ENCODE measurements around the gene FBXO40. TPM values are rescaled to one million over a fixed set of nuclear protein-coding genes. Genes with fewer than 3 reads are reported as not detected.
A peak's percentile ranks its signal among the peaks of the same experiment; 100 is the strongest.

FBXO40 gene
- total and polyA plus RNA-seq, 9 of the 15 experiments (the other 6 are each of a cell fraction or from before 2014, with no cell fraction given) = 0.01 to 0.05 (median 0.04) TPM; not detected in 3

DNA sequence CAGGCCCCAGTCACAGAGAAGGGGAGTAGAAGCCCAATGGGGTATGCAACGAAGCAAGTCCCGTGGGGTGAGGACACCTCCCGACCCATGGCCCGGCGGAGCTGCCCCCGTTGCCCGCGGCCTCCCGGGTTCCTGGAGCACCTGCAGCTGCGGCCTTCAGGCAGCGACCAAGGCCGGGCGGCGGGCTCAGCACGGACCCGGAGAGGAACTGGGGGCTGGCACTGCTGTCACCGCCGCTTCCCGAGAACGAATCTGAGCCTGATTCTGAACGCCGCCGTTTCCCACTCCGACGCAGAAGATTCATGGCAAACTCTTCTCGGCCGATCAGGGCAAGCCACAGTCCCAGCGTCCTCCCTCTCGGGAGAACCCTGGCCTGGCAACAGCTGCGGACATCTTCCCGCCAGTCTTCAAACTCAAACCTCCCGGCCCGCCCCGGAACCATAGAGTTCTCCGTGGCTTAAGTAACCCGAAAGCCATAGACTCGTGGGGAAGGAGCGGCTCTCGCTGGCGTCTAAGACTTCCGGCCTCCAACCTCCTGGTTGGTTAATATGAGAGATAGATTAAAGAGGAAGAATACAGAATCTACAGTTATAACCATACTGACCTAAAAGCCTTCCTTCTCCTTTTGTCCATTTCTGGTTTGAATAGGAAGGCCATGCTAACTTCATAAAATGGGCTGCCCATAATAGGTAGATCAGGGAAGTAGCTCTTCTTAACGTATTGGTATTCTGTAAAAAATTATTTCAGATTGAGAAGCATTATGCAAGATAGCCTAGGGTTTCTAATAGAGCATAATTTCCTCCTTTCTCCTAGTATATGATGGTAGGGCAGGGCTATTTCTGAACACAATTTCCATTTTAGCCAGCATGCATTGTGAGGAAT lies 47.4 kb upstream of the FBXO40 start, which contains the start of gene POLQ (continued):
- peak; percentile 35; the same call in 1 of the 2 replicates for TF ChIP-seq MAX (CRISPR knock-in tag; IDR thresholded peaks at IDR 0.05)
- no peak for TF ChIP-seq RBM15 (IDR thresholded peaks at IDR 0.05; ENCODE audit: insufficient read depth, low read length)
- TF ChIP-seq RNF2 (IDR thresholded peaks at IDR 0.05) = no peak
- no peak for TF ChIP-seq HDAC8 (tag; IDR thresholded peaks at IDR 0.05)
- peak; percentile 67 for TF ChIP-seq KDM5B (IDR thresholded peaks at IDR 0.05; ENCODE audit: insufficient replicate concordance, low read depth, low read length)
- TF ChIP-seq PRPF4 (IDR thresholded peaks at IDR 0.05; ENCODE audit: insufficient read depth, low read depth, low read length, poor library complexity, severe bottlenecking) = no peak
- no peak for TF ChIP-seq PHB2 (IDR thresholded peaks at IDR 0.05; ENCODE audit: low read depth)
- TF ChIP-seq E2F1 (CRISPR knock-in tag; IDR thresholded peaks at IDR 0.05) = no peak
- TF ChIP-seq NFRKB (IDR thresholded peaks at IDR 0.05; ENCODE audit: low read depth) = no peak
- TF ChIP-seq HNRNPH1 (optimal IDR thresholded peaks at IDR 0.05; ENCODE audit: low read depth, low read length) = no peak
- TF ChIP-seq ZNF347 (CRISPR knock-in tag; IDR thresholded peaks at IDR 0.05; ENCODE audit: low read depth) = no peak
- TF ChIP-seq SREBF1 (IDR thresholded peaks at IDR 0.05; ENCODE audit: borderline replicate concordance, low read depth, low read length) = no peak
- no peak for TF ChIP-seq SREBF2 (CRISPR knock-in tag; IDR thresholded peaks at IDR 0.05)
- TF ChIP-seq, protein P1, sequence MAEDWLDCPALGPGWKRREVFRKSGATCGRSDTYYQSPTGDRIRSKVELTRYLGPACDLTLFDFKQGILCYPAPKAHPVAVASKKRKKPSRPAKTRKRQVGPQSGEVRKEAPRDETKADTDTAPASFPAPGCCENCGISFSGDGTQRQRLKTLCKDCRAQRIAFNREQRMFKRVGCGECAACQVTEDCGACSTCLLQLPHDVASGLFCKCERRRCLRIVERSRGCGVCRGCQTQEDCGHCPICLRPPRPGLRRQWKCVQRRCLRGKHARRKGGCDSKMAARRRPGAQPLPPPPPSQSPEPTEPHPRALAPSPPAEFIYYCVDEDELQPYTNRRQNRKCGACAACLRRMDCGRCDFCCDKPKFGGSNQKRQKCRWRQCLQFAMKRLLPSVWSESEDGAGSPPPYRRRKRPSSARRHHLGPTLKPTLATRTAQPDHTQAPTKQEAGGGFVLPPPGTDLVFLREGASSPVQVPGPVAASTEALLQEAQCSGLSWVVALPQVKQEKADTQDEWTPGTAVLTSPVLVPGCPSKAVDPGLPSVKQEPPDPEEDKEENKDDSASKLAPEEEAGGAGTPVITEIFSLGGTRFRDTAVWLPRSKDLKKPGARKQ (CRISPR knock-in tag; IDR thresholded peaks at IDR 0.05) = no peak
- no peak for TF ChIP-seq KLF1 (tag; IDR thresholded peaks at IDR 0.05)
- TF ChIP-seq SAFB (IDR thresholded peaks at IDR 0.05; ENCODE audit: borderline replicate concordance, low read depth, low read length) = no peak
- TF ChIP-seq TRIM28 (IDR thresholded peaks at IDR 0.05) = no peak
- TF ChIP-seq KAT8 (IDR thresholded peaks at IDR 0.05; ENCODE audit: low read depth) = no peak
- TF ChIP-seq ZNF507 (tag; conservative IDR thresholded peaks at IDR 0.05) = no peak
- no peak for TF ChIP-seq MBD2 (IDR thresholded peaks at IDR 0.05; ENCODE audit: borderline replicate concordance, low read depth)
- peak; percentile 71 for TF ChIP-seq C11orf30 (IDR thresholded peaks at IDR 0.05; ENCODE audit: low read depth)
- no peak for TF ChIP-seq ZNF512 (tag; IDR thresholded peaks at IDR 0.05)
- no peak for TF ChIP-seq DNMT1 (IDR thresholded peaks at IDR 0.05)
- TF ChIP-seq ARNT (IDR thresholded peaks at IDR 0.05) = no peak
